PFSK-1 (cell line): ENCODE measurements around the gene PRSS56.

Source experiments
- FOXP2 ChIP-seq: optimal IDR thresholded peaks from 2 replicates; pipeline ENCODE3; 2011; ENCODE audit warnings: borderline replicate concordance, control low read depth, inconsistent platforms; ENCODE audit not compliant: insufficient read depth; ENCODE audit errors: extremely low read length, extremely low read depth
- POLR2AphosphoS5 ChIP-seq: IDR thresholded peaks from 2 replicates; pipeline ENCODE4 v1.6.1; 2012; ENCODE audit warnings: low read depth, mild to moderate bottlenecking, control low read depth, low read length, moderate library complexity
- SIN3A ChIP-seq: IDR thresholded peaks from 2 replicates; pipeline ENCODE4 v1.6.1; 2012; ENCODE audit warnings: mild to moderate bottlenecking, low read length, moderate library complexity, borderline replicate concordance; ENCODE audit not compliant: insufficient read depth
- TAF1 ChIP-seq: IDR thresholded peaks from 2 replicates; pipeline ENCODE4 v1.6.1; 2012; ENCODE audit warnings: low read length, control low read depth, borderline replicate concordance; ENCODE audit not compliant: insufficient read depth
- TF ChIP-seq, protein P1 (sequence below), 2 experiments: IDR thresholded peaks; 2 replicates each; pipeline versions ENCODE4 v1.6.1 to v1.8.0; 2011 to 2012; ENCODE audit warnings: low read depth in 2 of 2, low read length in 2 of 2, control low read depth in 1 of 2, inconsistent platforms in 1 of 2, mild to moderate bottlenecking in 1 of 2, moderate library complexity in 1 of 2; ENCODE audit not compliant: insufficient read depth in 1 of 2

PRSS56 gene

DNA sequence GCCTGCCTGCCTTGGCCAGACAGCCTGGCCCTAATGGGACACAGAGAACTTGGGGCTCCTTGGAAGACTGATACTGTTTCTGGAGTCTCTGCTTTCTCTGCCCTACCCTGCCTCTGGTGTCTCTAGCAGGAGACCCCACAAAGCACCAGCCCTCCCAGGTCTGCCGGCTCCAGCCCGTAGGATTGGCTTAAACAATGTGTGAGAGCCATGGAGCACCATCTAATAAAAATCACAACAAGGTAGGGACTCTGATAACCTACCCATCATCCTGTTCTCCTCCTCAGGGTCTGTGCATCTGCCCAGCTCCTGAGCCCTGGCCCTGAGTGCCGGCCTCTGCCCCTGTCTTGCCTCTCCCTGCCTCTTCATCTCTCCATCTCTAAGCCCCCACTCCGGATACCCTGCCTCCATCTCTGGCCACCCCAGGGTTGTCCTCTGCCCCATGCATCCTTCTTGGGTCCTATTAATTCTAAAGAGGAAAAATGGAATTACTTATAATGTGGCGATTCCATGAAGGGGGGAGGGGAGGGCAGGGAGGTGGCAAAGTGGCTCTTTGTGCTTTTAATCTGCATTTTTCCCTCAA lies 31.4 kb upstream of the PRSS56 start:
- TF ChIP-seq TAF1, result no peak
- TF ChIP-seq, protein P1, sequence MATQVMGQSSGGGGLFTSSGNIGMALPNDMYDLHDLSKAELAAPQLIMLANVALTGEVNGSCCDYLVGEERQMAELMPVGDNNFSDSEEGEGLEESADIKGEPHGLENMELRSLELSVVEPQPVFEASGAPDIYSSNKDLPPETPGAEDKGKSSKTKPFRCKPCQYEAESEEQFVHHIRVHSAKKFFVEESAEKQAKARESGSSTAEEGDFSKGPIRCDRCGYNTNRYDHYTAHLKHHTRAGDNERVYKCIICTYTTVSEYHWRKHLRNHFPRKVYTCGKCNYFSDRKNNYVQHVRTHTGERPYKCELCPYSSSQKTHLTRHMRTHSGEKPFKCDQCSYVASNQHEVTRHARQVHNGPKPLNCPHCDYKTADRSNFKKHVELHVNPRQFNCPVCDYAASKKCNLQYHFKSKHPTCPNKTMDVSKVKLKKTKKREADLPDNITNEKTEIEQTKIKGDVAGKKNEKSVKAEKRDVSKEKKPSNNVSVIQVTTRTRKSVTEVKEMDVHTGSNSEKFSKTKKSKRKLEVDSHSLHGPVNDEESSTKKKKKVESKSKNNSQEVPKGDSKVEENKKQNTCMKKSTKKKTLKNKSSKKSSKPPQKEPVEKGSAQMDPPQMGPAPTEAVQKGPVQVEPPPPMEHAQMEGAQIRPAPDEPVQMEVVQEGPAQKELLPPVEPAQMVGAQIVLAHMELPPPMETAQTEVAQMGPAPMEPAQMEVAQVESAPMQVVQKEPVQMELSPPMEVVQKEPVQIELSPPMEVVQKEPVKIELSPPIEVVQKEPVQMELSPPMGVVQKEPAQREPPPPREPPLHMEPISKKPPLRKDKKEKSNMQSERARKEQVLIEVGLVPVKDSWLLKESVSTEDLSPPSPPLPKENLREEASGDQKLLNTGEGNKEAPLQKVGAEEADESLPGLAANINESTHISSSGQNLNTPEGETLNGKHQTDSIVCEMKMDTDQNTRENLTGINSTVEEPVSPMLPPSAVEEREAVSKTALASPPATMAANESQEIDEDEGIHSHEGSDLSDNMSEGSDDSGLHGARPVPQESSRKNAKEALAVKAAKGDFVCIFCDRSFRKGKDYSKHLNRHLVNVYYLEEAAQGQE (IDR thresholded peaks at IDR 0.05; ENCODE audit: insufficient read depth in 1 of 2, low read depth in 2 of 2, low read length in 2 of 2), result no peak

DNA sequence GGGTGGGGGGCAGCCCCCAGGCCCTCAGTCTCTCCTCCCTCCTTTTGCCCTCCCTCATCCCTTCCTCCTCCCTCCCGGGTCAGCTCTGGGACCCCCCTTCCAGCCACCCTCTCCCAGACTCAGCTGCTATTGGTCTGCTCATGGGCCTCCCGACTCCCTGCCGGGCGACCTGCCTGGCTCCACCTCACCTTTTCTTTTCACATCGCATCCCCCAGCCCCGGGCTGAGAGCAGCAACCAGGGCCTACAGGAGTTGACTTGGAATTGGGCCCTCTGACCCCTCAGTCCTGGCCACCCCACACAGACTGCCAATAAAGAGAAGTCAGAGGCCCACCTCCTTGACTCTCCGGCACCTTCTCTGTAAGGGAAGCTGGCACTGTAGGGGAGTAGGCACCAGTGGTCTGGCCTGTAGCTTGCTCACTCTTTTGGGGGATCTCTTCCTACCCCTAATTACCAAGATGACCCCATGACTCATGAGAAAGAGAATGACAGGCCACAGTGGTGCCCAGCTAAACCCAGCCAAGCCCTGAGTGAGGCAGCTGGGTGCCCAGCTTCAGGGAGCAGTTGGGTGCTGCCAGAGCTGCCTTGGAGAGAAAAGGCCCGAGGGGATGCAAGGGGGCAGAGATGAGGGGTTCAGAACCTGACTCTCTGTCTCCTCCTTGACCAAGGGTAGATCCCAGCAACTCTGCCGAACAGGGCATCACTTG lies 30.5 kb upstream of the PRSS56 start:
- TF ChIP-seq POLR2AphosphoS5, result no peak
- no peak for TF ChIP-seq FOXP2
- TF ChIP-seq, protein P1 (IDR thresholded peaks at IDR 0.05; ENCODE audit: insufficient read depth in 1 of 2, low read depth in 2 of 2, low read length in 2 of 2), result no peak
- no peak for TF ChIP-seq SIN3A
- no peak for TF ChIP-seq TAF1

DNA sequence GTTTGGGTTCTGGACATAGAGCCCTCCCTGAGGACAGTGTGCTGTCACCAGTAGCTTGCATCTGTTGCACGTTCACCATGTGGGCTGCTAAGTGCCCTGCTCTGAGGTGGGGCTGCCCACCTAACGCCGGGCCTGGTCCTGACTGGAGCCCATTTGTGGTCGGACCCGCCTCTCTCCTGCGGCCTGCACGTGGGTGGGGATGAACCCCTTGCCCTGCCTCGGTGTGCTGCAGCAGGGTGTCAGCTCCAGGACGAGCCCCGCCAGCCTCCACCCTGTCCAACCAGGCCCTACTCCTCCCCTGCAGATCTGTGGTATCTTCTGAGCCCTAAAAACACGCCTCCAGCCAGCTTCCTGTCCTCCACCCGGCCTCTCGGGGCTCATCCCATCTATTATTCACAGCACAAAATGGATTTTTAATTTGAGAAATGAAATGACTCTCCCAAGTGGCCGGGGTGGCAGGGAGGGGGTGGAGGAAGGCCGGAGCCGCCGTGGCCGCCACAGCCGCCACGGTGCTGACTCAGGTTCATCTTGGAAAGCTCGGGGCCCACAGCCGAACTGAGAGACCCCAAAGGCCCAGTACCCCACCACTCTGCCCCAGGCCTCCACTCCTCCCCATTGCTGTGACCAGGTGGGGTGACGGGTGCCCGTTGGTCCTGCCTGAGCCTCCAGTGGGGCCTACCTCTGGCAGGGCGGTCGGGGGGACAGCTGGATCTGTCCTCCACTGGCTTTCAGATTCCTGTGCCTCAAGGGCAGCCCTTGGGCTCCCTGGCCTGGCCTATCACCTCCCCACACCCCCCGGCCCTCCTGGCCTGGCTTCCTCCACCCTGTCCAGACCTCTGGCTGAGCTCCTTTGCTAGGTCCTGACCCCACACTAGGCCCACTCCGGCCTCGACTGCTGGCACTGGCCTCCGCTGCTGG lies 29.7 kb upstream of the PRSS56 start:
- TF ChIP-seq TAF1, result no peak
- no peak for TF ChIP-seq SIN3A
- TF ChIP-seq, protein P1 (IDR thresholded peaks at IDR 0.05; ENCODE audit: insufficient read depth in 1 of 2, low read depth in 2 of 2, low read length in 2 of 2), result no peak
- TF ChIP-seq FOXP2, result no peak
- no peak for TF ChIP-seq POLR2AphosphoS5

DNA sequence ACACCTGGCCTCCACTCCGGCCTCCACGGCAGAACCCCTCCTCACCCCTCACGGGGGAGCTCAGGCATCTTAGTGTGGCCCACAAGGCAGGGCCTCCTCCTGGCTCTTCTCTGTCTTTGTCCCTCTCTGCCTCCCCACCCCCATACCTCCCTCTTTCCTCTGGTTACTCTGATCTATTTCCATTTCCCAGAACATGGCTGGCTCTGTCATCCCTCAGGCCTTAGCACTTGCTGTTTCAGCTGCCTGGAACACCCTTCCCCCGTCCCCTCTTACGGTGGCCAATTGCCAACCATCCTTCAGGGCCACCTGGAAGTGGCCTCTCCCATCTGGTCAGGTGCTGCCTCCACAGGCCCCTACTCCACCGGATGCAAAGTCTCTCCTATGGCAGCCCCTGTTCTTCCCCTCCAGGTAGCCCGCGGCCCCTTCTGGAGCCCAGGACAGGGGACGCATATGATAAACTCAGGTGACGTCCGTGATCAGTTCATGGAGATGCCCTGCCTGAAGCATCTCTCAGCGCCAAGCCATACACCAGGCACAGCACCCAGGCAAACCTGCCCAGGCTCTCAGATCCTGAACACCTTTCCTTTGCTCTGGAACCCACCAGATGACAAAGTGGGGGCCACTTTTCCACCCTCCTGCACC lies 28.9 kb upstream of the PRSS56 start:
- TF ChIP-seq, protein P1 (IDR thresholded peaks at IDR 0.05; ENCODE audit: insufficient read depth in 1 of 2, low read depth in 2 of 2, low read length in 2 of 2), result no peak
- no peak for TF ChIP-seq POLR2AphosphoS5
- no peak for TF ChIP-seq SIN3A
- no peak for TF ChIP-seq TAF1
- TF ChIP-seq FOXP2, result no peak
